ENCODE data around the gene SBK1.

The SBK1 gene

DNA sequence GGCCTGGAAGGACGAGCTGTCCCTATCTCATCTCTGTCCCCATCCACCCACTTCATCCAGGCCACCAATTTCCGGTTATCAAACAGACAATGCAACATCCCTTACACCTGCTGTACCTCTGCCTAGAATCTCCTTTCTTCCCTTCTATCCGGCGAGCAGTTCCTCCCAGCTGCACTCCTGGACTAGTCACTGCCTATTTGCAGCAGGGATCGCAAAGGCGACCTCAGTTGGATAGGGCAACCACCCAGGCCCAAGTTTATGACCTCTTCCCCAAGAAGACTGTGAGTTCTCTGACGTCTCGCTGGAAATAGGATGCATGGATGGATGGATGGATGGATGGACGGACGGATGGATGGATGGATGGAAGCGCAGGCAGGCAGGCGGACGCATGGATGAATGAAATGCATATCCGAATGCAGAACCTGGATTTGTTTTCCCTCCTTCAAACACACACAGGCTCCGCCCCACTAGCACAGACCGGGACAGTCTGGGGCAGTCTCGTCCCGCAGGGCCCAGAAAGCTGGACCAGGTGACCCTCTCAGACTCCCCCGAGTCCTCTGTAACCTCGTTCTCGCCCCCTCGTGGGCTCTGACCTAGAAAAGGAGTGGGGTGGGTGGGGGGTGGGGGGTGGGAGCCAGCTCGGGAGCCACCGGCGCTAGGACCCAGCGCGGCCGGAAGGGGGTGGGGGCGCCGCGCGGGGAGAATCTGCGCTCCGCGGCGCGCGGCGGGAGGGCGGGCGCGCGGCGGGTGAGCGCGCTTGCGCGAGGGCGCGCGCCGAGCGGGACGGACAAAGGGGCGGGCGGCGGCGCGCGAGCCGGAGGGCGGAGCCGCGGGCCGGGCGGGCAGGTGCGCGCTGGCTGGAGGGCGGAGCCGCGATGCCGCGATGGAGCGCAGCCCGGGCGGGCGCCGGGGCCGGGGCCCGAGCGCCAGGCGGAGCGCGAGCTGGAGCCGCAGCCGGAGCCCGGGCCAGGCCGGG is at the start of gene SBK1:
Gene SBK1 (plus strand): TSS at position 875 of the 976 bp plus-strand sequence. CDS start 24,867 bp downstream, outside the sequence.
- DNase-seq = peak; percentile 86

GRCh38 chr16:28249483-28249882 is 42.8 kb upstream of the SBK1 start:
- DNase-seq = peak; percentile 32

DNA sequence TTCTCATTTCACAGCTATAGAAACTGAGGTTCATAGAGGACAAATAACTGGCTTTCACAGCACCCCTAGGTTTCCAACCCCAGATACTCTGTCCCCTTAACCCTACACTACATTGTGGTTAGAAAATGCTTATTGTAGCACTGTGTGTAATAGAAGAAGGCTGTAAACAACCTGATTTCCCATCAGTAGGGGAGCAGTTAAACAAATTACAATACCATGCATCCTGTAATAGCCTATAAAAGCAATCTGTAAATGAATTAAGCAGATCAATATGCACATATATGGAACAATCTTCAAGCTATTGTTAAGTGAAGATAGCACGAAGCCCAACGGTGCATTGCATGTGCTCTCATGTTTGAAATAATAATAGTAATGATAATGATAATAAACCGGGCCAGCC is 41.3 kb upstream of the SBK1 start:
- no peak for DNase-seq

DNA sequence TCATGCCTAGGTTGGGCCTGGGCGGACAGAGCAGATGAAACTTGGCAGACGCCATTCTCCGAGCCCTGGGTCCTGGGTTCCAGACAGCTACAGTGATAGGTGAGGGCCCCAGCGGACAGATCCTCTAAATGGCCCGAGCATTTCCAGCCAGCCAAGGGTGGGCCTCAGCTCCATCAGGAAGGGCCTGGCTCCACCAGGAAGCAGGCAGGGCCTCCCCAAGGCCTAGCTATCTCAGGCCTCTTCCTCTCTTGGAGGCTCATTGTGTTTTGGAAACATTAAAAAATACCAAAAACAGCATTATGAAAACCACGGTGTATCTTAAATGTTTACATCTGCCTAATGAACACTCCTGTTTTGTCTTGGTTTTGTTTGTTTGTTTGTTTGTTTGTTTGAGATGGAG is 38.2 kb upstream of the SBK1 start:
- no peak for DNase-seq

GRCh38 chr16:28255838-28256237 is 36.5 kb upstream of the SBK1 start:
- no peak for DNase-seq

- no peak for DNase-seq
Observed at GRCh38 chr16:28257256-28257655, 35.1 kb upstream of the SBK1 start.

DNA sequence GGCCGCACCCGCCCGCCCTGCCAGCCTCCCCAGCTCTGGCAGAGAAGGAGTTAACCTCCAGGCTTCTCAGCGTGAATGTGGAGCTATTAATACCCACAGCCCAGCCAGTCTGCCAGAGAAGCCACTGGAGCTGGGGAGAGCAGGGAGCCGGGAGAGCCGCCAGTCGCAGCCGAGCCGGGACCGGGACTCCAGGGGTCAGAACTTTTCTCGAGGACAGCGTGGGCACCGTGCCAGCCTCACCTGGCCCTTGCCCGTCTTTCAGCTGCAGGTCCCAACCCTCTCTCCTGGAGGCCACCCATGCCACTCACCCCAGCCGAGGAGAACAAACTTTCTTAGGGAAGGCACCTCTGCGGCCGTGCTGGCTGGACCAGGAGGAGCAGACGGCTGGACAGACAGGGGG is 33.8 kb upstream of the SBK1 start:
- peak; percentile 73 for DNase-seq

GRCh38 chr16:28259091-28259780 is 33.1 kb upstream of the SBK1 start:
- DNase-seq = peak; percentile 47

- DNase-seq = no peak
Observed at GRCh38 chr16:28259781-28260150, 32.6 kb upstream of the SBK1 start.

DNA sequence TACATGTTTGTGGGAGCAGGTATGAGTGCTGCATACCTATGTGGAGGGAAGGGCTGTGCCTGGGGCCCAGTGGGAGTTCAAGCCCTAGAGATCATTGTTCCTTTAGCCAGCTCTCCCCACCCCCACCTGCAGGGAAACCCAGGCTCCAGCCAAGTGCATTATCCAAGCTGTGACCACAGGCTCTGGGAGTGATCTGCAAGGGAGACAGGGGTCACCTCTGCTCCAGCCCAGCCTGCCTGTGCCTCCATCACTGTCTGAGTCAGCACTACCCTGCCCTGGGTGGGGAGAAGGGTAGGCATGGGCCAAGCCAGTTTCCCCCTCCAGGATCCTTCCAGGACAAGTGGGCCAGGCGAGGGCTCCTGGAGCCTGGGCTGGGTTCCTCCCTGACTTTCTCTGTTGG is 32.1 kb upstream of the SBK1 start:
- no peak for DNase-seq

- DNase-seq = no peak
Observed at GRCh38 chr16:28261942-28262341, 30.4 kb upstream of the SBK1 start.

GRCh38 chr16:28263305-28263704 is 29.0 kb upstream of the SBK1 start:
- no peak for DNase-seq

GRCh38 chr16:28264656-28265055 is 27.7 kb upstream of the SBK1 start:
- no peak for DNase-seq

DNA sequence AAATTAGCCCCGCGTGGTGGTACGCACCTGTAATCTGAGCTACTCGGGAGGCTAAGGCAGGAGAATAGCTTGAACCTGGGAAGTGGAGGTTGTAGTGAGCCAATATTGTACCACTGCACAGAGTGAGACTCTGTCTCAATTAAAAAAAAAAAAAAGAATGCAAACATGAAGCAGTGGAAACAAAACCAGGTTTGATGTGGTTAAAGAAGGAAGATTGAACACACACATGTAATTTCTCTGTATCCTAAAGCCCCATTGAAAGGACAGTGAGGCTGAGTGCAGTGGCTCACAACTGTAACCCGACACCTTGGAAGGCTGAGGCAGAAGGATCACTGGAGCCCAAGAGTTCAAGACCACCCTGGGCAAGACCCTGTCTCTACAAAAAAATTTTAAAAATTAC is 26.5 kb upstream of the SBK1 start:
- DNase-seq = no peak

DNA sequence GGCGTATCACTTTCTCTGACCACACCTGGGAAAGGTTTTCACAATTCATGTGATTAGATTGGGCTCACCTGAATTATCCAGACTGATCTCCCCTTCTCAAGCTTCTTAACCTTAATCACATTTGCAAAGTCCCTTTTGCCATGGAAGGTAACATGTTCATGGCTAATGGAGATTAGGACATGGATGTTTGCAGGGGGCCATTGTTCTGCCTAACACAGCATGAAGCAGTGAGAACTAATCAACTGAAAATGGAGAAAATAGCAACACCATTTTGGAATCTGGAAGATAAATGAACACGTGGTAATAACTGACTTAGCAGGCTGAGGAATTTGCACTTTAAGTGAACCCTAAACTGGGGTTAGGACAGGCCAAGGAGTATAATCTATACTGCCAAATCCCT is 25.0 kb upstream of the SBK1 start:
- no peak for DNase-seq

- DNase-seq = no peak
Observed at GRCh38 chr16:28273511-28273910, 18.8 kb upstream of the SBK1 start.

- DNase-seq = no peak
Observed at GRCh38 chr16:28274676-28275075, 17.6 kb upstream of the SBK1 start.

DNA sequence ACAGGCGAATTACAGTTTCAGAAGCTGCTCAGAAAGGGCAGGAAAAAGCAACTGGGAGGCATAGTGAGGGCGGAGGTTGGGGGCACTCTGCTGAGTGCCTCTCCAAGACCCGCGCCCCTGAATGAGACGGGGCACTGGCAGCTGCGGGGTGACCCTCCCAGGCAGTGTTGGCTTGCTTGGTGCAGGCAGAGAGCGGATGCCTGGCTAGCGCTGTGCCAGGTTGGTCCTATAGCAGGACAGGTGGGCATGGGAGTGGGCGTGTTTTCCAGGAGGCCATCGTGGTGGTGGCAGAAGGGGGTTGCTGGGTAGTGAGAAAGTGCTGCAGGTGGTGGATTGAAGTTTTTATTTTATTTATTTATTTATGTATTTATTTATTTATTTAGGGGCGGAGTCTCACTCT is 16.0 kb upstream of the SBK1 start:
- no peak for DNase-seq

GRCh38 chr16:28277537-28278388 is 14.6 kb upstream of the SBK1 start:
- peak; percentile 98 for DNase-seq

- no peak for DNase-seq
Observed at GRCh38 chr16:28279006-28279405, 13.3 kb upstream of the SBK1 start.

DNA sequence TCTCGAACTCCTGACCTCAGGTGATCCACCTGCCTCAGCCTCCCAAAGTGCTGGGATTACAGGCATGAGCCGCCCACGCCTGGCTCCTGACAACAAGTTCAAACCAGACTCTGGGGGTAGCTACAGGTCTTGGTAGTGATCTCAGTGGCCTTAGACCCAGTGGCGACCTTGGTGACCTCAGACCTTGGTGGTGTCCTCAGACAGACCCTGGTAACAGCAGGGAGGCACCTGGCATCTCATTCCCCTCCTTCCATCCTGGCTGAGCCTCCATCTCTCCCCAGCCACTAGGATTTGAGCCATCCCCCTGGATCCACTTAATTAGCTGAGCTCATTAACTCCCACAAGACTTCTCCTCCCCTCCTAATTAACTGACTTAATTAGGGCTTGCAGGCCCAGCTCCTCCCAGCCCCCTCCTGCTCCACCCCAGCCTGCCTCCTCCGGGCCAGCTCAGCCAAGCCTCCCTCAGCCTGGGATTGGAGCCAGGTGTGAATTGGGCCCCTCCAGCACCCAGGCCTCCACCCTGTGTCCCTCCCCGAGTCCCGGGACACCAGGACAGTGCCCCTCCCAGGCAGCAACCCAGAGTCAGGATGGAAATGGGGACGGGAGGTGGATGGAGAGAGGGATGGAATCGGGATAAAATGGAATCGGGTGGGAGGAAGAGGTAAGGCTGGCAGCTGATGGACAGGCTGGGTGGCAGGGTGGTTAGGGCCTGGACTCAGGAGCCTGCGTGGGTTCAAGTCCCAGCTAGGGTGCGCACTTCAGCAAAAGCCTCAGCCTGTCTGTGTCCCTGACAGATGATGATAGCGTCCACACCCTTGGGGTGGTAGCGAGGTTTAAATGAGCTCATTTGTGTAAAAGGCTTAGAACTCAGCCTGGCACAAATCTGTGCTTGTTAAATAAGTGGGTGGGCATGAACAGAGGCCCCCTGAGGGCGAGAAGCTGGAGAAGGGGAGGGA is 11.2 kb upstream of the SBK1 start:
- DNase-seq = peak; percentile 55

DNA sequence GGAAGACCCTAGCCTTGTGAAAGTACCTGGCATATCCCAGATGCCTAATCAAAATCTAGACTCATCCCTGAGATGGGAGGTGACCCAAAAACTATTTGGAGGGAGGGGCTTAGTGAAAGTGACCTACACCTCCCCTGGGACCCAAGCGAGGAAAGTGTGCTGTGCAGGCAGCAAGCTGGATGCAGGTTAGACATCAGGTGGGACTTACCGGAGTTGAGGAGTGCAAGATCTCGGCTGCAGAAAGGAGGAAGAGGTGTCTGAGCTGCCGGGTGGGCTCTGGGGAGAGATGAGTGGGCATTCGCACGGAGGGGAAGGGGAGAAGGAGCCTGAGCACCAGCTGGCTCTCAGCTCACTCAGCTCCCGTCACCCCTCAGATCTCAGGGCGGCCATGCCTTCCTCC is 10.3 kb upstream of the SBK1 start:
- DNase-seq = no peak

Measured in retina (tissue), 1 donor.